Breast epithelium (tissue), 4 donors: Measurements from ENCODE around the gene PUM2. TPM values are rescaled to one million over a fixed set of nuclear protein-coding genes. Genes with fewer than 3 reads are reported as not detected.
A peak's percentile ranks its signal among the peaks of the same experiment; 100 is the strongest.
"Not testable (repeated sequence)": the region's sequence is repeated elsewhere in the genome, so short reads cannot be mapped to it uniquely, and the experiment has no call there.

ENCODE experiments used
- DNase-seq, 2 donors: peaks; one replicate each; pipeline ENCODE4 v3.0.0-alpha.2; 2019; ENCODE audit warnings: low spot score in 2 of 2
- H3K27ac ChIP-seq, 2 donors: fragments of 200-600 bp; sonication (generic) in 1 of 2; one replicate each; pipeline ENCODE4 v1.5.1; 2016 to 2019; ENCODE audit warnings: mild to moderate bottlenecking in 1 of 2
- H3K27me3 ChIP-seq, 2 donors: fragments of 200-600 bp; sonication (generic) in 1 of 2; one replicate each; pipeline versions ENCODE4 v1.5.1 to v1.6.0; 2017 to 2019; ENCODE audit warnings: control low read depth in 1 of 2, mild to moderate bottlenecking in 1 of 2
- H3K36me3 ChIP-seq: fragments of 200-600 bp; one replicate; pipeline ENCODE4 v1.5.1; 2019
- H3K4me1 ChIP-seq, 2 donors: fragments of 200-600 bp; sonication (generic); one replicate each; pipeline ENCODE4 v1.5.1; 2016 to 2019; ENCODE audit warnings: control low read depth in 1 of 2
- H3K4me3 ChIP-seq, 3 donors: fragments of 200-600 bp; sonication (generic); 1 replicate in 2 of 3; 2 replicates in 1 of 3; pipeline ENCODE4 v1.5.1; 2016 to 2019; ENCODE audit warnings: mild to moderate bottlenecking in 3 of 3, moderate library complexity in 2 of 3
- H3K9me3 ChIP-seq, 2 donors: fragments of 200-600 bp; sonication (generic) in 1 of 2; one replicate each; pipeline ENCODE4 v1.5.1; 2016 to 2019; ENCODE audit warnings: control low read depth in 1 of 2
- POLR2A ChIP-seq: fragments of 450-650 bp; IDR thresholded peaks from one replicate; pipeline ENCODE4 v1.6.1; 2016; ENCODE audit warnings: antibody characterized with exemption, mild to moderate bottlenecking, moderate library complexity
- POLR2AphosphoS5 ChIP-seq, 3 donors: sonication (generic); formaldehyde crosslinking; IDR thresholded peaks; one replicate each; pipeline ENCODE4 v1.6.1; 2017; ENCODE audit warnings: antibody characterized with exemption in 3 of 3
- intact Hi-C: fragments of 100-400 bp; cut with DNase I; formaldehyde crosslinking; loops from one replicate; pipeline ENCODE4 v1.15.1; 2023; ENCODE audit warnings: low total_unique reads
- total RNA-seq, 3 donors: library from RNA; depleted of rRNA; stranded (reverse); fragments of >200 nt; gene quantifications; one replicate each; pipeline ENCODE4 v1.1.0, GENCODE V29; 2016
- TF ChIP-seq, protein P1 (sequence below), 3 donors: fragments of 450-650 bp; IDR thresholded peaks; one replicate each; pipeline ENCODE4 v1.5.1; 2016 to 2017; ENCODE audit warnings: antibody characterized with exemption in 3 of 3, mild to moderate bottlenecking in 3 of 3, moderate library complexity in 3 of 3

The PUM2 gene
- total RNA-seq, 3 donors from 2014 or later: 69.3 to 94.0 (median 92.8) TPM

DNA sequence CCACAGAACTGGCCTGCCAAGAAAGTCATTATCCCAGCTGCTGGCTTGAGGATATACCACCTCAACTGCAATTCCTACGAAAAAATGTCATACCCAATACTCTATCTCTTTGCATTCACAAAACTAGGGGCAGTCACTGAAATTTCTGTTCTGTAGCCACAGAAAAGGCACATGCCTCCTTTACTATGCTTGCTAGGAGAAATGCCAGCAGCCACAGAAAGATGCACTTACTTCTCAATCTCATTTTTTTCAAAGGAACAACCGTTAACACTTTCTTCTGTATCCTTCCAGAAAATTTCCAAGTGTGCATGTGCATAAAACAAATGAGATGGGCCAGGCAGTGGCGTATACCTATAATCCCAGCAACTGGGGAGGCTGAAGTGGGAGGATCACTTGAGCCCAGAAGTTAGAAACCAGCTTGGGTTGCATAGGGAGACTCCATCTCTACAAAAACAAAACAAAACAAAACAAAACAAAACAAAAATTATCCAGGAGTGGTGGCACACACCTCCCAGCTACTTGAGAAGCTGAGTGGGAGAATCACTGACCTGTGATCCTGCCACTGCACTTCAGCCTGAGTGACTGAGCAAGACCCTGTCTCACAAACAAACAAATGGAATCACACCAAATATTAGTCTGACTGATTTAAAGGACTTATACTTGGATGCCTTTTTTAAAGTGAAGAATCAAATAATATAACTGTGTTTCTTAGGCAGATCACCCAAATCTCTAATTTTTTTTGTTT lies 22.4 kb upstream of the PUM2 start:
- Histone ChIP-seq H3K36me3 (no peaks in the 10 kb centered on the region), H3K4me1 (no peaks in the 10 kb centered on the region), H3K27ac (no peak overlapping the region), H3K27me3 (no peaks in the 10 kb centered on the region), H3K9me3 (no peaks in the 10 kb centered on the region), H3K4me3 (no peak overlapping the region)
- no peak for TF ChIP-seq POLR2A
- TF ChIP-seq POLR2AphosphoS5 (IDR thresholded peaks at IDR 0.05): no peak
- intact Hi-C loops: no loop called here
- no peak for DNase-seq

DNA sequence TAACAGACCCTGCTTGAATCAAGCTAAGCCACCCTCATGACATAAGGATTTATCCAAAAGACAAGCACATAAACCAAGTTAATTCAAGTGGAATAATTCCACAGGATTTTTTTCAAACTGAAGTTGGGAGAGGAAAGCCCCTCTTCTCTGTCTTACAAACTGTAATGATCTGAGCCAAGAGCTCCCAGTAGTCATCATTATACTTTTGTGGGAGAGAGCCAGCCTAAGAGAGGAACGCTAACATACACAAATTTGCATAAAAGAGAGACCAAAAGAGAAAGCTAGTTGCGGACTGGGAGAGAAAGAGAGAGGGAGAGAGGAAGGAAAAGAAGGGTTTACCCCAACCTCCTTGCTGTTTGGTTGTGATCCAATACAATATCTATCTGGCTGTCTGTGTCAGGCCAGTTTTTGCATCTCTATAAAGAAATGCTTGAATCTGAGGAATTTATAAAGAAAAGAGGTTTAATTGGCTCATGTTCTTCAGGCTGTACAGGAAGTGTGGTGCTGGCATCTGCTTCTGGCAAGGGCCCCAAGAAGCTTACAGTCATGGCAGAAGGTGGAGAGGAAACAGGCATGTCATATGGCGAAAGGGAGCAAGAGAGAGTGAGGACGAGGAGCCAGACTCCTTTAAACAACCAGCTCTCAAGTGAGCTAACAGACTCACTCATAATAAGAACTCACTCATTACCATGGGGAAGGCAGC lies 20.8 kb upstream of the PUM2 start:
- no peaks in the 10 kb centered on the region for H3K36me3 ChIP-seq
- no peak overlapping the region for H3K27ac ChIP-seq
- TF ChIP-seq, protein P1, sequence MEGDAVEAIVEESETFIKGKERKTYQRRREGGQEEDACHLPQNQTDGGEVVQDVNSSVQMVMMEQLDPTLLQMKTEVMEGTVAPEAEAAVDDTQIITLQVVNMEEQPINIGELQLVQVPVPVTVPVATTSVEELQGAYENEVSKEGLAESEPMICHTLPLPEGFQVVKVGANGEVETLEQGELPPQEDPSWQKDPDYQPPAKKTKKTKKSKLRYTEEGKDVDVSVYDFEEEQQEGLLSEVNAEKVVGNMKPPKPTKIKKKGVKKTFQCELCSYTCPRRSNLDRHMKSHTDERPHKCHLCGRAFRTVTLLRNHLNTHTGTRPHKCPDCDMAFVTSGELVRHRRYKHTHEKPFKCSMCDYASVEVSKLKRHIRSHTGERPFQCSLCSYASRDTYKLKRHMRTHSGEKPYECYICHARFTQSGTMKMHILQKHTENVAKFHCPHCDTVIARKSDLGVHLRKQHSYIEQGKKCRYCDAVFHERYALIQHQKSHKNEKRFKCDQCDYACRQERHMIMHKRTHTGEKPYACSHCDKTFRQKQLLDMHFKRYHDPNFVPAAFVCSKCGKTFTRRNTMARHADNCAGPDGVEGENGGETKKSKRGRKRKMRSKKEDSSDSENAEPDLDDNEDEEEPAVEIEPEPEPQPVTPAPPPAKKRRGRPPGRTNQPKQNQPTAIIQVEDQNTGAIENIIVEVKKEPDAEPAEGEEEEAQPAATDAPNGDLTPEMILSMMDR (IDR thresholded peaks at IDR 0.05): no peak
- TF ChIP-seq POLR2A (no peak), POLR2AphosphoS5 (IDR thresholded peaks at IDR 0.05) (no peak)
- intact Hi-C loops: no loop called here
- no peak for DNase-seq
- no peaks in the 10 kb centered on the region for H3K4me1 ChIP-seq
- no peaks in the 10 kb centered on the region for H3K9me3 ChIP-seq
- H3K4me3 ChIP-seq: no peak overlapping the region
- no peaks in the 10 kb centered on the region for H3K27me3 ChIP-seq

DNA sequence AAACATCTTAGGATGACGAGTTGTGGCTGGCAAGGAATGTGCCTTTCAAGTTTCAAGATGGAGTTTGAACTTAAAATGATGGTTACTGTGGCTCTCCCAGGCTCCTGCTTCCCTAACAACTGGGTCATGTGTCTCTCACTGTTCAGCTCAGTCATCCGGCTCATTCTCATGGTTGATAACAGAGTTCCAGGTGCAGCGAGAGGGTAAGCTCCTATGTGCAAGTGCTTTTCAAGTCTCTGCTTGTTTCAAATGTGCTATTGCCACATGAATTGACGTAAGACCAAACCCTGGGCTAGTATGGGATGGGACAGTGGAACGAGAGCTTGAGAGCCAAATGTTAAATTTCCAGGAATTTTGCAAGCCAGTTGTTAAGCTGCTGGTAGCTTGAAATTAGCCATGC lies 19.5 kb upstream of the PUM2 start:
- DNase-seq: peak in 1 of 2 donors; percentile 81
- Histone ChIP-seq H3K4me3 (no peak overlapping the region), H3K27me3 (no peaks in the 10 kb centered on the region), H3K9me3 (no peaks in the 10 kb centered on the region), H3K27ac (peak overlapping the region; percentile 40 to 41), H3K36me3 (no peaks in the 10 kb centered on the region), H3K4me1 (no peaks in the 10 kb centered on the region)
- TF ChIP-seq POLR2AphosphoS5 (IDR thresholded peaks at IDR 0.05) (peak in 1 of 3 donors; percentile 58), POLR2A (no peak)
- intact Hi-C loops: no loop called here

DNA sequence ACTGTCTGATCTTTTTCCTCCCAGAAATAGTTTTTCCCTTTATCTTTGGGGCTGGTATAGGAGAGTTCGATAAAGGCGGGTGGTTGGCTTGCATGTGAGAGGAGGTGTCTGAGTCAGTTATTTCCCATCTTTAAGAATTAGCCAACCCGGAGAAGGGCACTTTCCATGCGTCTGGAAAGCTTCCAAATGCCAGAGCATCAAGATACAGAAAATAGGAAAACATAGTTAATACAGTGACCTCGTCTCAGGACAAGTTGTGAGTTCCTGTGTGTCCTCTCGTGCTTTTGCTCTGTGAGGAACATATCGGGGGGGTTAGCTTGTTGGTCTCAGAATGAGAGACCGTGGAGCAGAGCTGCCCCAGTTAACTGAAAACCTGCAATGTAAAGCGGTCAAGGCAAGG lies 18.7 kb upstream of the PUM2 start:
- H3K36me3 ChIP-seq: no peaks in the 10 kb centered on the region
- H3K4me1 ChIP-seq: no peaks in the 10 kb centered on the region
- TF ChIP-seq POLR2AphosphoS5 (IDR thresholded peaks at IDR 0.05) (no peak), POLR2A (no peak)
- TF ChIP-seq, protein P1 (IDR thresholded peaks at IDR 0.05): no peak
- peak overlapping the region; percentile 40 to 41 for H3K27ac ChIP-seq
- no peaks in the 10 kb centered on the region for H3K9me3 ChIP-seq
- no peak for DNase-seq
- H3K4me3 ChIP-seq: no peak overlapping the region
- intact Hi-C loops: no loop called here
- no peaks in the 10 kb centered on the region for H3K27me3 ChIP-seq

DNA sequence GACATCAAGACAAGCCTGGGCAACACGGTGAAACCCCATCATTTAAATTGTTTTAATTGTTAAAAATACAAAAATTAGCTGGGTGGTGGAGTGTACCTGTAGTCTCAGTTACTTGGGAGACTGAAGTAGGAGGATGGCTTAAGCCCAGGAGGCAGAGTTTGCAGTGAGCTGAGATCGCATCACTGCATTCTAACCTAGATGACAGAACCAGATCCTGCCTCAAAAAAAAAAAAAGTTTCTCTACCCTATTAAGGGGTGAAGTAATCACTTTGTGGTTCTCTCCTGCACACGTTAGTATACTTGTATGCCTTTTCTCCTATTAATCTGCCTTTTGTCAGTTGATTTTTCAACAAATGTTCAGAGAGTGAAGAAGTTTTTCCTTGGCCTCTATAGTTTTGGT lies 18.1 kb upstream of the PUM2 start:
- Histone ChIP-seq H3K9me3 (no peaks in the 10 kb centered on the region), H3K4me1 (no peaks in the 10 kb centered on the region), H3K36me3 (no peaks in the 10 kb centered on the region), H3K4me3 (no peak overlapping the region), H3K27me3 (no peaks in the 10 kb centered on the region), H3K27ac (no peak overlapping the region)
- TF ChIP-seq, protein P1 (IDR thresholded peaks at IDR 0.05): no peak
- TF ChIP-seq POLR2A (no peak), POLR2AphosphoS5 (IDR thresholded peaks at IDR 0.05) (no peak)
- DNase-seq: no peak
- intact Hi-C loops: no loop called here

DNA sequence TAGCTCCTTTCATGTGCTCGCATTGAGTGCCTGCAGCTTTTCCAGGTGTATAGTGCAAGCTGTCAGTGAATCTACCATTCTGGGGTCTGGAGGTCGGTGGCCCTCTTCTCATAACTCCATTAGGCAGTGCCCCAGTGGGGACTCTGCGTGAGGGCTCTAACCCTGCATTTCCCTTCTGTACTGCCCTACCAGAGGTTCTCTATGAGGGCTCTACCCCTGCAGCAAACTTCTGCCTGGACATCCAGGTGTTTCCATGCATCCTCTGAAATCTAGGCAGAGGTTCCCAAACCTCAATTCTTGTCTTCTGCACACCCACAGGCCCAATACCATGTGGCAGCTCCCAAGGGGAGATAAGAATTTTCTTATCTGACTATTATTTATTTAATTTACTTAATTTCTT lies 17.3 kb upstream of the PUM2 start:
- H3K36me3 ChIP-seq, H3K4me1 ChIP-seq, H3K9me3 ChIP-seq, intact Hi-C loops, H3K4me3 ChIP-seq, H3K27ac ChIP-seq, DNase-seq, H3K27me3 ChIP-seq: not testable (repeated sequence)
